Natural killer cell (primary cell): Measurements from ENCODE around the gene FAM3B. TPM values are rescaled to one million over a fixed set of nuclear protein-coding genes. Genes with fewer than 3 reads are reported as not detected.

Experiments
- ATAC-seq, 3 donors: fragments of 150-1000 bp in 2 of 3; fragments of 200-7000 bp in 1 of 3; cut with Tn5 transposase; 1 replicate in 1 of 3; 2 replicates in 2 of 3; pipeline ENCODE4 v1.10.0; 2021; ENCODE audit warnings: mild to moderate bottlenecking in 2 of 3, moderate library complexity in 2 of 3
- DNase-seq, 2 donors: peaks; one replicate each; pipeline versions ENCODE4 v3.0.0 to v3.0.0-alpha.2; 2013 to 2021; ENCODE audit warnings: mixed read lengths in 1 of 2
- H3K27ac ChIP-seq: one replicate; pipeline ENCODE4 v1.5.1; 2013; ENCODE audit warnings: mild to moderate bottlenecking, low read length
- H3K27me3 ChIP-seq: one replicate; pipeline ENCODE4 v1.6.1; 2013; ENCODE audit warnings: low read length; ENCODE audit not compliant: control insufficient read depth, insufficient read depth
- H3K36me3 ChIP-seq: one replicate; pipeline ENCODE4 v1.6.1; 2013; ENCODE audit warnings: low read length; ENCODE audit not compliant: control insufficient read depth, insufficient read depth
- H3K4me1 ChIP-seq: one replicate; pipeline ENCODE4 v1.6.1; 2013; ENCODE audit warnings: low read length; ENCODE audit not compliant: control insufficient read depth, insufficient read depth
- H3K4me3 ChIP-seq: one replicate; pipeline ENCODE4 v1.5.1; 2013; ENCODE audit warnings: low read length
- H3K9me3 ChIP-seq: one replicate; pipeline ENCODE4 v1.6.1; 2013; ENCODE audit warnings: low read length; ENCODE audit not compliant: control insufficient read depth, insufficient read depth
- H3K27ac Mint-ChIP-seq, 2 donors: one replicate each; pipeline ENCODE4 v1.8.0; 2022; ENCODE audit warnings: mild to moderate bottlenecking in 2 of 2, mixed read lengths in 2 of 2, moderate library complexity in 1 of 2
- H3K27me3 Mint-ChIP-seq, 2 donors: one replicate each; pipeline ENCODE4 v1.8.0; 2022; ENCODE audit warnings: low read depth in 2 of 2, mixed read lengths in 2 of 2
- H3K36me3 Mint-ChIP-seq: one replicate; pipeline ENCODE4 v1.8.0; 2022; ENCODE audit warnings: mixed read lengths
- H3K4me1 Mint-ChIP-seq, 2 donors: one replicate each; pipeline ENCODE4 v1.8.0; 2022; ENCODE audit warnings: mixed read lengths in 2 of 2
- H3K4me3 Mint-ChIP-seq: one replicate; pipeline ENCODE4 v1.8.0; 2022; ENCODE audit warnings: mild to moderate bottlenecking, moderate library complexity, mixed read lengths
- H3K9me3 Mint-ChIP-seq, 2 donors: one replicate each; pipeline ENCODE4 v1.8.0; 2022; ENCODE audit warnings: mixed read lengths in 2 of 2
- WGBS: methylation state at CpG from one replicate; pipeline ENCODE4 v1.1.7; 2013; ENCODE audit warnings: missing lambda C conversion rate; ENCODE audit not compliant: insufficient coverage; 5-methylcytosine and 5-hydroxymethylcytosine counted together
- intact Hi-C: fragments of 100-400 bp; cut with micrococcal nuclease; formaldehyde crosslinking; loops from one replicate; pipeline ENCODE4 v1.14.2; 2022
- total RNA-seq, 4 donors: library from RNA; stranded (reverse); fragments of 120-200 nt in 1 of 4; gene quantifications; one replicate each; pipeline versions ENCODE4 v1.2.3 to v1.2.4, GENCODE V29; 2013 to 2022
- TF ChIP-seq, protein P1 (sequence below): fragments of 200-600 bp; IDR thresholded peaks from one replicate; pipeline ENCODE4 v1.8.0; 2022; ENCODE audit warnings: antibody characterized with exemption

FAM3B gene
- total RNA-seq, 3 donors from 2014 or later (not counting 1 experiment from before 2014, with no cell fraction given), result 0.48 TPM; not detected in 2

DNA sequence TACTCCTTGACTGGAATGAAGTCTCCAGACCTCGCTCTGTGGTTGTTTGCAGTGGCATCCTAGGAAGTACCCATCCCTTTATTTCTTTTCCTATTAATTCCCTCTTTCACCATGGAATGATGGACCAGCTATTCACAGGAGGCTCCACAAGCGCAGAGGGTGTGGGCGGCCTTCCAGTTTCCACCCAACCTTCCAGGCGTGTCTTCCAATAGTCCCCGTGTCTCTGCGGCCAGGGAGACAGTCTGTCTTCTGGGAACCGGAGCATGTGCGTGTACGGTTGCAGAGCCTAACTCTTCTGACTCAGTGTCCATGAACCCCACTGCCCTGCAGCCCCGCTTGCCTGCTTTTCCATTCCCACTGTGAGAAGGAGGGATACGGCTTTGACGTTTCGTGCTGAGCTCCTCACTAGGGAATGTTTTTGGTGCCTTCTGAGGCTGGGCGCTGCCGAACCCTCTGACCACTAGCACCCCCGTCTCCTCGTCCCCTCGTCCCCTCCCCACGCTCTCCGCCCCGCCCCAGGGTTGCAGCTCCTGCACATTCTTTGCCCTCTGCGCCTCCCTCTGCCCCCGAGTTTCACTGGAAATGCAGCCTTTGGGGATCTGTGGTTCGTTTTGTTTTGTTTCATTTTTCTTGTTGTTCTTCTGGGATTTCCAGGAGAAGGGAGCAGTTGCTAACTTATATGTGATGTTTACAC, 26.3 kb upstream of the FAM3B start:
- Mint-ChIP-seq H3K27me3 (peaks cover 30 to 44% of the 10 kb centered on the region in 2 donors), H3K4me1 (peaks cover 9 to 10% of the 10 kb centered on the region in 2 donors), H3K9me3 (no peaks in the 10 kb centered on the region), H3K27ac (no peak overlapping the region), H3K36me3 (no peaks in the 10 kb centered on the region), H3K4me3 (no peak overlapping the region)
- H3K27ac ChIP-seq, result no peak overlapping the region
- intact Hi-C loops, result no loop called here
- no peaks in the 10 kb centered on the region for H3K27me3 ChIP-seq
- no peaks in the 10 kb centered on the region for H3K36me3 ChIP-seq
- ATAC-seq (no peak), DNase-seq (no peak)
- 79% methylated on average over 24 of the region's 24 CpGs for WGBS
- H3K9me3 ChIP-seq, result no peaks in the 10 kb centered on the region
- TF ChIP-seq, protein P1, sequence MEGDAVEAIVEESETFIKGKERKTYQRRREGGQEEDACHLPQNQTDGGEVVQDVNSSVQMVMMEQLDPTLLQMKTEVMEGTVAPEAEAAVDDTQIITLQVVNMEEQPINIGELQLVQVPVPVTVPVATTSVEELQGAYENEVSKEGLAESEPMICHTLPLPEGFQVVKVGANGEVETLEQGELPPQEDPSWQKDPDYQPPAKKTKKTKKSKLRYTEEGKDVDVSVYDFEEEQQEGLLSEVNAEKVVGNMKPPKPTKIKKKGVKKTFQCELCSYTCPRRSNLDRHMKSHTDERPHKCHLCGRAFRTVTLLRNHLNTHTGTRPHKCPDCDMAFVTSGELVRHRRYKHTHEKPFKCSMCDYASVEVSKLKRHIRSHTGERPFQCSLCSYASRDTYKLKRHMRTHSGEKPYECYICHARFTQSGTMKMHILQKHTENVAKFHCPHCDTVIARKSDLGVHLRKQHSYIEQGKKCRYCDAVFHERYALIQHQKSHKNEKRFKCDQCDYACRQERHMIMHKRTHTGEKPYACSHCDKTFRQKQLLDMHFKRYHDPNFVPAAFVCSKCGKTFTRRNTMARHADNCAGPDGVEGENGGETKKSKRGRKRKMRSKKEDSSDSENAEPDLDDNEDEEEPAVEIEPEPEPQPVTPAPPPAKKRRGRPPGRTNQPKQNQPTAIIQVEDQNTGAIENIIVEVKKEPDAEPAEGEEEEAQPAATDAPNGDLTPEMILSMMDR, result no peak
- H3K4me3 ChIP-seq, result no peak overlapping the region
- peaks cover 6% of the 10 kb centered on the region for H3K4me1 ChIP-seq

DNA sequence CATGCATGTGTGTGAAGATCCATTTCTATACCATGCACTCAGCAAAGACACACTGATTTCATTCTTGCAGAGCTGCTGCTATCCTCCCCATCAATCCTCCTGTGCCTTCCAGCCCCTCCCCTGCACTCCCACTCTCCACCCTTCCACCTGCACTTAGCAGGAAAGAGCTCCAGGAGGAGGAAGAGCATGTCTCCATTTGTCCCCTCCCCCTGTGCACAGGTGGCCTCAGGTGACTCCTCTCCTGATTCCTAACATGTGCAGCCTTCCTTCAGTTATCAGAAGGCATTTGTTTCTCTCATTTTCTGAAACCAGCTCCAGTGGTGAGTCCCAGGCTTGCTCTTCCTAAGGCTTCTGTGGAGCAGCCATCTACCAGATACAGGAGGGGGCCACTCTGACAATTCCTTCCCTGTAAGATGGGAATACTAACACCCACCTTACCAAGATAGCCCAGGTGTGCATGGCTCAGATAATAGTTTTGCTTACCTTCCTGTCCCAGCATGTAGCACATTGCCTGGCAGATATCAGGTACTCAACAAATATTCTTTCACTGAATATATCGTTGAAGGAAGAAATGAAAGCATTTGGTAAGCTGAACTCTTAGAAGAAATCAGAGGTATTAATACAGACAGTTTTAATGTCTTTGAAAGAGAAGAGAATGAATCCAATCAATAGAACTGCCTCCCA, 21.9 kb upstream of the FAM3B start:
- no peak overlapping the region for H3K27ac ChIP-seq
- intact Hi-C loops, result no loop called here
- no peak overlapping the region for H3K4me3 Mint-ChIP-seq
- H3K27ac Mint-ChIP-seq, result no peak overlapping the region
- H3K4me1 Mint-ChIP-seq, result peaks cover 9 to 10% of the 10 kb centered on the region in 2 donors
- H3K27me3 ChIP-seq, result no peaks in the 10 kb centered on the region
- H3K4me3 ChIP-seq, result no peak overlapping the region
- H3K9me3 Mint-ChIP-seq, result no peaks in the 10 kb centered on the region
- no peaks in the 10 kb centered on the region for H3K36me3 ChIP-seq
- TF ChIP-seq, protein P1, result no peak
- peaks cover 6% of the 10 kb centered on the region for H3K4me1 ChIP-seq
- H3K36me3 Mint-ChIP-seq, result no peaks in the 10 kb centered on the region
- DNase-seq (no peak), ATAC-seq (no peak)
- H3K27me3 Mint-ChIP-seq, result peaks cover 25 to 27% of the 10 kb centered on the region in 2 donors
- H3K9me3 ChIP-seq, result no peaks in the 10 kb centered on the region
- WGBS, result no CpG with 5 or more reads among the region's 1 CpG

DNA sequence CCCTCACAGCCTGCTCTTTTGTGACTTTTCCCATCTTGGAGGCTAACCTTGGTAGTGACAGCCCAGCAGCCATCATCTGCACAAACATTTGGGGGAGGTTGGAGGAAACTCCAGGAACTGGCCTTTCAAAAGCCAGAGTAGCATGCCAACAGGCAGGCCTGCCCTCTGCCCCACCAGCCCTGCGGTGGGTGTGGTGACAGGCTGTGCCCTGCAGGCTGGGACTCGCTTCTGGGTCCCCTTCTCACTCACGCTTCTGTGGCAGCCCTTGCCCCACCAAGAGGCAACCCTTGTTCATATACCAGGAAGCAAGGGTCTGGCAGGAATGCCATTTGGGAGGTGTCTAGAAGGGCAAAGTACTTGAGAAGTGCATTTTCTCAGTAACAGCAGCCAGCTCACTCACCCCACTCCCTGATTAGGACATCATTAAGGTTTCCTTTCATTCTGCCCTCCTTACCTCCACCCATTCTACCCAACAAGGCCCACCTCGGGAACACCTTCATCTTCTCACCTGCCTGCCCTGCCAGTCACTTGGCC, 20.8 kb upstream of the FAM3B start:
- no peaks in the 10 kb centered on the region for H3K27me3 ChIP-seq
- no peak overlapping the region for H3K27ac ChIP-seq
- no peak overlapping the region for H3K27ac Mint-ChIP-seq
- no peaks in the 10 kb centered on the region for H3K9me3 ChIP-seq
- WGBS, result 86% methylated on average over 4 of the region's 4 CpGs
- H3K36me3 ChIP-seq, result no peaks in the 10 kb centered on the region
- peaks cover 17 to 20% of the 10 kb centered on the region in 2 donors for H3K27me3 Mint-ChIP-seq
- TF ChIP-seq, protein P1, result no peak
- intact Hi-C loops, result no loop called here
- no peaks in the 10 kb centered on the region for H3K36me3 Mint-ChIP-seq
- no peak overlapping the region for H3K4me3 Mint-ChIP-seq
- H3K4me1 ChIP-seq, result peaks cover 6% of the 10 kb centered on the region
- H3K9me3 Mint-ChIP-seq, result no peaks in the 10 kb centered on the region
- DNase-seq (no peak), ATAC-seq (no peak)
- H3K4me3 ChIP-seq, result no peak overlapping the region
- peaks cover 9 to 10% of the 10 kb centered on the region in 2 donors for H3K4me1 Mint-ChIP-seq
